Measurements from ENCODE around the gene MAP2.
"Not testable (repeated sequence)": the region's sequence is repeated elsewhere in the genome, so short reads cannot be mapped to it uniquely, and the experiment has no call there.

Gene MAP2

DNA sequence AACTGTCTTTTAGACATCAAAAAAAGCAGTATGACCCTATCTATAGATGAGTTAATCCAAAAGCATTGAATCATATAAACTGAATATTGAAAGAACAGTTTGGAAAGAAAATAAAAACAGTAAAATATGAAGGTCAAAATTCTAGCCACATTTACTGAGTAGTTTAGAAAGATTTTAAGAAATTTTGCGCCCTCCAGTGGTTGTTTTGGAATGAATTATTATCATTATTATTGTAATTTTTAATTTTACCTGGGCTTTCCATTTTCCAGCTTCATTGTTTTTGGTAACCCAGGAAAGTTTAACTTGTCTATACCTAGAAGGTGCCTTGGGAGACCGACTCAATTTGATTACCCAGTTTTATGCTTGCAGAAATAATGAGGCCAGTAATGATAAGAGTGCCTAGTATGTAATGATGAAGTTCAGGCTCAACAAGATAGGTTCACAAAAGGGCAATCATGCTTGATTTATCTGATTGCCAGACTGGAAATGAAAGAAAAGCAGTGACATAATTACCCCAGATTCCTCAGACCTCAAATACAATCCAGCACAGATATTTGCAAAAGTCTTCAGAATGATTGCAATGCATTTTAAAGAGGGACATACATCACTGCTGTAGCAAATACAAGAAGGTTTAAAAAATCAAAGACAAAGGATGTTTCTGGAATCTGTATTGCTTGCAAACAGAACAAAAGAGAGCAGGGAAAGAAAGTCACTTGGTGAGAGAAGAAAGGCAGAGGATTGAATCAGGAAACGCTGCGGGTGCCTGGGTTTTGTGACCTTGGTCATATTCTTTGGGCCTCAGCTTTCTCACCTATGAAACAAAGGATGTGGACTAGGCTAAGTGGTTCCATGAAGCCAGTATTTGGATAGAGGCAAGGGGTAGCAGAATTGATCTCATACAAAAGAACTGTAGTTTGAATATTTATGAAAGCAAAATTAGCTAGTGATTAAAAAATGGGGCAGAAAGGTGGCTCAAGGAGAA is 153.8 kb downstream of the MAP2 start:
- H3K4me1 Mint-ChIP-seq, result peaks cover 4% of the 10 kb centered on the region
- H3K27me3 Mint-ChIP-seq, result peaks cover 3% of the 10 kb centered on the region
- no peak overlapping the region for H3K27ac Mint-ChIP-seq
- H3K36me3 Mint-ChIP-seq, result no peaks in the 10 kb centered on the region
- H3K9me3 Mint-ChIP-seq, result no peaks in the 10 kb centered on the region
- no peak overlapping the region for H3K4me3 Mint-ChIP-seq

DNA sequence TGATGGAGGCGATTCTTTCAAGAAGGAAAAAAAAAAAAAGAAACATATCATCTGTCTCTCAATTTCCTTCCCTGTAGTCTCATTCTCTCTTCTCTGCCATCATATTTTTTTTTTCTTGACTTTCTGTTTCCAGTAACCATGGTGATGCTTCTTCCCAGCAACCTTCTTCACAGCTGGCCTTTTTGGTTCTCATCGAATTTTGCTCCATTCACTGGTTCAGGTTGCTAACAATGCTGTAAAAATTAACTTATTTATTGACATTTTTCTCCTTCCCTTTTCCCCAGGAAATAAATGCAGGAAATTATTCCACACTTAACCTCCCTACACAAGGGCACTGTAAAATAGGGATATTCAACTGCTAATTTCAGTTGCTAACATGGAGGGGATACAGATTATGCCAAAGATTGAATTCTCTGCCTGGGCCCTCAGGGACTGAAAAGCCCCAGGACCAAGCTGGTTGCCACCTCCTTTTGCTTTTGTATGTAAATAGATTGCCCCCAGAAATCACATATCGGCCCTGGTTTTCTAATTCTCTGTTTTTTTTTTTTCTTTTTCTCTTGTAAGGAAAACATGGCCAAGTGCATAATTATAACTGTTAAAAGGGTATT is 154.7 kb downstream of the MAP2 start:
- Mint-ChIP-seq H3K4me3 (no peak overlapping the region), H3K27me3 (peaks cover 3% of the 10 kb centered on the region), H3K9me3 (no peaks in the 10 kb centered on the region), H3K36me3 (no peaks in the 10 kb centered on the region), H3K27ac (no peak overlapping the region), H3K4me1 (peaks cover 4% of the 10 kb centered on the region)

DNA sequence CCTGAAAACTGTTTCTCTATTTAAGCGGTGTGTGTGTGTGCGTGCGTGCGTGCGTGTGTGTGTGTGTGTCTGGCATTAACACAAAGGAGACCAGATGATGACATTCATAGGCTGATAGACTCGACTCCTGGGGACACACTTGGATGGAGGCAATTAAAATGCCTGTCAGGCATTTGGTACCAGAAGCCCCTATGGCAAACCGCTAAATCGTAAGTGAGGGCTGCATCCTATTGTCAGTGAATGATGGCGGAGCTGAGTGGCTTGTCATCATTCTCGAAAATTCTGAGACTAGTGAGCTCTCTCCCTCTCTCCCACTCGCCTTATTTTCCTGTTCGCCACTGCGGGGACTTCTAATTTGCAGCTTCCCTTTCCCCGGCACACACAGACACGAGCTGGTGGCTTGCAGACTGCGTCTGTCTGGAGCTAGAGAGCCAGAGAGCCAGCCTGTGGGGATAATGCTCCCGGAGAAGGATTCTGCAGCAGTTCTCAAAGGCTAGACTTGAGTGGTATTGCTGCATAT is 155.4 kb downstream of the MAP2 start:
- peaks cover 4% of the 10 kb centered on the region for H3K4me1 Mint-ChIP-seq

DNA sequence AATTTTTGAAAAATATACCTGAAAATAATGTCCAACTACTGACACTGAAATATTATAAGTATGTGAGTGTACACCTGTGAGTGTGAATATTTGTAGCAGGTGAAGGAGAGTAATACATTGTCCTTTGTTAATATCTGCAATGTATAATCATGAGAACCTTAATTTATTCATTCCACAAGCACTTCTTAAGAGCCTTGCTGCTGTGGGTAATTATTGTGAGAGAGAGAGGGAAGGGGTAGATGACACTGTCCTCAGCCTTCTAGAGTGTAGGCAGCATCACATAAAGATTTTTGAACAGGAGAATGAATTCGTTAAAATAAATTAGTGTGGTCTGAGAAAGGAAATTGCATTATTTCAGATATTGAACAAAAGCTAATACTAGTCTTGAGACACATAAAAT is 157.2 kb downstream of the MAP2 start:
- Mint-ChIP-seq H3K9me3 (no peaks in the 10 kb centered on the region), H3K27ac (no peak overlapping the region), H3K4me3 (no peak overlapping the region), H3K36me3 (no peaks in the 10 kb centered on the region), H3K4me1 (peaks cover 4% of the 10 kb centered on the region), H3K27me3 (peaks cover 3% of the 10 kb centered on the region)

More for the DNA sequence above, 155.4 kb downstream of the MAP2 start:
- peak overlapping the region; percentile 55 for H3K4me3 Mint-ChIP-seq
- H3K36me3 Mint-ChIP-seq, result no peaks in the 10 kb centered on the region
- peaks cover 3% of the 10 kb centered on the region for H3K27me3 Mint-ChIP-seq
- H3K9me3 Mint-ChIP-seq, result no peaks in the 10 kb centered on the region
- H3K27ac Mint-ChIP-seq, result no peak overlapping the region

- Mint-ChIP-seq H3K9me3 (no peaks in the 10 kb centered on the region), H3K27me3 (peaks cover 3% of the 10 kb centered on the region), H3K4me3 (no peak overlapping the region), H3K36me3 (no peaks in the 10 kb centered on the region), H3K4me1 (peaks cover 4% of the 10 kb centered on the region), H3K27ac (no peak overlapping the region)
These were observed 158.4 kb downstream of the MAP2 start for GRCh38 chr2:209582281-209582680.

DNA sequence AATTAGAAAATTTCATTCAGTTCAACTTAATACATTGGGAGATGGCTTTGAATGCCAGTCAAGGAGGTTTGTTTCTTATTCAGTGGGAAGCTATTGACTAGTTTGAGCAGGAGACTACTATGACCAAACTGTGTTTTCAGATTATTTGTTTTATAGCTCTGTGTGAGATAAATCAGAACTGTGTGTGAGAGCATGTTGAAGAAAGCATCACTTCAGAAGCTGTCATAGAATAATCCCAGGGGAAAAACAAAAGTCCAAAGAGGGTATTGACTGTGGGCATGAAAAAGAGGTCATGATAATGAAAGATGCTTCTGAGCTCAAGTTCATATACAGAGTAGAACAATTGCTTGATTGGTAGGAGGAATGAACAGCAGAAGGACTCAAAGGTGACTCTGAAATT is 160.6 kb downstream of the MAP2 start:
- Mint-ChIP-seq H3K27ac (no peak overlapping the region), H3K9me3 (no peaks in the 10 kb centered on the region), H3K4me1 (peaks cover 1% of the 10 kb centered on the region), H3K27me3 (peaks cover 2% of the 10 kb centered on the region), H3K36me3 (no peaks in the 10 kb centered on the region), H3K4me3 (no peak overlapping the region)

GRCh38 chr2:209584915-209585314 is 161.1 kb downstream of the MAP2 start:
- Mint-ChIP-seq H3K27me3 (peaks cover 2% of the 10 kb centered on the region), H3K9me3 (no peaks in the 10 kb centered on the region), H3K27ac (no peak overlapping the region), H3K36me3 (no peaks in the 10 kb centered on the region), H3K4me3 (no peak overlapping the region), H3K4me1 (no peaks in the 10 kb centered on the region)

DNA sequence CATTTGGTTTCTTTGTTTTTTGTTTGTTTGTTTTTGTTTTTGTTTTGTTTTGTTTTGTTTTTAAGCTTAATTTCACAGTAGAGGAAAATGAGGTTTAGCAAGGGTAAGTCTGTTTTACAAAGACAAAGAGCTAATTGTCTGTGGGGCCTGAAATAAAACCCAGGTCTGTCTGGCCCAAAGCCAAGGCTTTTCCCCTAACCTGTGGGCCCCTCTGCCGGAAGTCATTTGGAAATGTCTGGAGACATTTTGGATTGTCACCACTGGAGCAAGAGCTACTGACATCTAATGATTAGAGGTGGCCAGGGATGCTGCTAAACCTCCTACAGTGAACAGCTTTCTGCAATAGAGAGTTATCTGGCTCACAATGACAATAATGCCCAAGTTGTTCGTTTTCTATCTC is 167.2 kb downstream of the MAP2 start:
- H3K27me3 Mint-ChIP-seq, result no peaks in the 10 kb centered on the region
- H3K9me3 Mint-ChIP-seq, result no peaks in the 10 kb centered on the region
- no peak overlapping the region for H3K4me3 Mint-ChIP-seq
- H3K4me1 Mint-ChIP-seq, result no peaks in the 10 kb centered on the region
- H3K27ac Mint-ChIP-seq, result no peak overlapping the region
- no peaks in the 10 kb centered on the region for H3K36me3 Mint-ChIP-seq

- Mint-ChIP-seq H3K27me3 (no peaks in the 10 kb centered on the region), H3K4me1 (no peaks in the 10 kb centered on the region), H3K36me3 (no peaks in the 10 kb centered on the region), H3K9me3 (no peaks in the 10 kb centered on the region), H3K27ac (no peak overlapping the region), H3K4me3 (no peak overlapping the region)
These were observed 168.3 kb downstream of the MAP2 start for GRCh38 chr2:209592106-209592505.

DNA sequence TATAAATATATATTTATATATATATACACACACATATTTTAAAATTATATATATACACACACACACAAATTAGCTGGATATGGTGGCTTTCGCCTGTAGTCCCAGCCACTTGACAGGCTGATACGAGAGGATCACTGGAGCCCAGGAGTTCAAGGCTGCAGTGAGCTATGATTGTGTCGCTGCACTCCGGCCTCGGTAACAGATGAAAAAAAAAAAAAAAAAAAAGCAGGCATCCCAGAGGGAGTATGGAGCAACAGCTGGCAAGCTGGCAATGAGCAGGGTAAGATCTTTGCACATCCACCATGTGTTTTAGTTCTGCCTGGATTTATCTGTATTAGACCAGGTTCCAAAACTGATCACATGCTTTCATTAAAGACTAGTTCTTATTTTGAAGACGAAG is 170.1 kb downstream of the MAP2 start:
- H3K4me3 Mint-ChIP-seq, result no peak overlapping the region
- no peaks in the 10 kb centered on the region for H3K9me3 Mint-ChIP-seq
- no peaks in the 10 kb centered on the region for H3K27me3 Mint-ChIP-seq
- no peak overlapping the region for H3K27ac Mint-ChIP-seq
- H3K36me3 Mint-ChIP-seq, result no peaks in the 10 kb centered on the region
- H3K4me1 Mint-ChIP-seq, result no peaks in the 10 kb centered on the region

GRCh38 chr2:209596262-209596661 is 172.4 kb downstream of the MAP2 start:
- Mint-ChIP-seq H3K4me3 (no peak overlapping the region), H3K4me1 (no peaks in the 10 kb centered on the region), H3K27ac (no peak overlapping the region), H3K36me3 (no peaks in the 10 kb centered on the region), H3K9me3 (no peaks in the 10 kb centered on the region), H3K27me3 (no peaks in the 10 kb centered on the region)

- H3K4me1 Mint-ChIP-seq, H3K27me3 Mint-ChIP-seq, H3K27ac Mint-ChIP-seq, H3K4me3 Mint-ChIP-seq, H3K36me3 Mint-ChIP-seq, H3K9me3 Mint-ChIP-seq: not testable (repeated sequence)
These were observed 174.4 kb downstream of the MAP2 start for GRCh38 chr2:209598227-209598626.

DNA sequence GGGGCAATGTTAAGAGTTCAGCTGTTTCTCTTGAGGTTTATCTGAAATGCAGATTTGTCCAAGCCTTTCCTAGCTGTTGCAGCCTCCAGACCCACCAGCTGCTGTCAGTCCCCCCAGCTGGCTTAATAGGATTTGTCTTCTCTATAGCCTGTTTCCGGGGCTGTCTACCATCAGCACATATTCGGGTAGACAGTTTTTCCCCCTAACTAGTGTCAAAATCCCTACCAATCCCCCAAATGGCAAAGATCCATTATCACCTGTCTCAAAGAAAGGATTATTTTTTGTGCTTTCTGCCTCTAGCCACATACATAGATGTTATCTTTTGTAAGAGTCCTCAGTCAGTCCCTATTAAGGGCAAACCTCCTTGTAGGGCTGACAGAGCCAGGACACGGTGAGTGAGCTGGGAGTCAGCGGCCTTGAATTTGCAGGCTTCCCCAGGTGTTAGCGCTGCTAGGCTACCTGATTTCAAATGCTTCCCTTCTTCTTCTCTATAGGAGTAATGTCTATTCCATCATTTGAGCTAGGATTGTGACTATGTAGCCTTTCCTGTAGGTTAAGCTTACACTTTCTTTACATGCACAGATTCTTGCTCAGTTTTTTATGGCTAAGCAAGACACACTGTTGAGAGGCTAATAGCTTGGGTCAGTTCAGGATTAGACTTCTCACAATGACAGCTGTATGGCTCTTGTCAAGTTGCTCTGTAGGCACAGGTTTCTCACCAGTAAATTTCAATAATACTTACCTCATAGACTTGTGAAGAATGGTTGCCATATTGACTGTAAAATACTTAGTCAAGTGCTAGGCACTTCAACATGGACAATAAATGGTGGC is 176.7 kb downstream of the MAP2 start:
- H3K27me3 Mint-ChIP-seq, result no peaks in the 10 kb centered on the region
- H3K27ac Mint-ChIP-seq, result no peak overlapping the region
- H3K9me3 Mint-ChIP-seq, result no peaks in the 10 kb centered on the region
- H3K36me3 Mint-ChIP-seq, result no peaks in the 10 kb centered on the region
- H3K4me1 Mint-ChIP-seq, result no peaks in the 10 kb centered on the region
- H3K4me3 Mint-ChIP-seq, result no peak overlapping the region

DNA sequence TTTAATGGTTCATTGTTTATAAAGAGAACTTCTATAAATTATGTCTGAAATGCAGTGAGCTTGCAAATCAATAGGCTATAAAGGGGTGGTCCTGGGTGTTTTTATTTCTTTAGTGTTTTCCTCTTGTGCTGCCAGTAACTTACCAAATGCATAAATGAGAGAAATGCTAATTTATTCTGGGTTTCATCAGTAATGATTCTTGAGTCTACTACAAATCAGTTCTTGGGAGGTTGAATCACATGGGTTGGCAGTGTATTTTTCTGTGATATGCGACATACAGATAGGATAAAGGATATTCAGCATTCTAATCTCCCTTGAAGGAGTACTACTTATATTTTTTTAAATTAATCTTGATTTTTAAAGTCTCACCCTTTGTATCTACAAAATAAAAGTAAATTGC is 177.7 kb downstream of the MAP2 start:
- no peak overlapping the region for H3K4me3 Mint-ChIP-seq
- H3K27ac Mint-ChIP-seq, result no peak overlapping the region
- H3K36me3 Mint-ChIP-seq, result no peaks in the 10 kb centered on the region
- no peaks in the 10 kb centered on the region for H3K27me3 Mint-ChIP-seq
- no peaks in the 10 kb centered on the region for H3K4me1 Mint-ChIP-seq
- H3K9me3 Mint-ChIP-seq, result no peaks in the 10 kb centered on the region

- H3K4me3 Mint-ChIP-seq, result no peak overlapping the region
- H3K27me3 Mint-ChIP-seq, result no peaks in the 10 kb centered on the region
- H3K27ac Mint-ChIP-seq, result no peak overlapping the region
- no peaks in the 10 kb centered on the region for H3K36me3 Mint-ChIP-seq
- H3K4me1 Mint-ChIP-seq, result no peaks in the 10 kb centered on the region
- no peaks in the 10 kb centered on the region for H3K9me3 Mint-ChIP-seq
These were observed 178.4 kb downstream of the MAP2 start for GRCh38 chr2:209602259-209602658.
